ACHN (cell line): ENCODE results near the gene NRDE2.
A peak's percentile ranks its signal among the peaks of the same experiment; 100 is the strongest.
"Not testable (repeated sequence)": the region's sequence is repeated elsewhere in the genome, so short reads cannot be mapped to it uniquely, and the experiment has no call there.

ENCODE experiments used
- DNase-seq: peaks from one replicate; pipeline ENCODE4 v3.0.0-alpha.2; 2015
- in situ Hi-C: cut with HindIII; loops from 2 replicates; pipeline ENCODE4 v1.10.0; 2017; ENCODE audit warnings: low sequenced_read_pairs, low pct_ligation_motif_present, low pct_unique_long_range_greater_than_20kb

NRDE2 gene

GRCh38 chr14:90277581-90278198 lies 54.1 kb downstream of the NRDE2 start:
- in situ Hi-C loops = no loop called here
- no peak for DNase-seq

GRCh38 chr14:90276646-90277367 lies 54.9 kb downstream of the NRDE2 start:
- DNase-seq = no peak
- in situ Hi-C loops = no loop called here

GRCh38 chr14:90275820-90276219 lies 55.9 kb downstream of the NRDE2 start:
- no peak for DNase-seq
- in situ Hi-C loops = no loop called here

GRCh38 chr14:90275458-90275814 lies 56.3 kb downstream of the NRDE2 start:
- DNase-seq = no peak
- in situ Hi-C loops = no loop called here

GRCh38 chr14:90274808-90275457 lies 56.8 kb downstream of the NRDE2 start:
- DNase-seq = no peak
- in situ Hi-C loops = no loop called here

DNA sequence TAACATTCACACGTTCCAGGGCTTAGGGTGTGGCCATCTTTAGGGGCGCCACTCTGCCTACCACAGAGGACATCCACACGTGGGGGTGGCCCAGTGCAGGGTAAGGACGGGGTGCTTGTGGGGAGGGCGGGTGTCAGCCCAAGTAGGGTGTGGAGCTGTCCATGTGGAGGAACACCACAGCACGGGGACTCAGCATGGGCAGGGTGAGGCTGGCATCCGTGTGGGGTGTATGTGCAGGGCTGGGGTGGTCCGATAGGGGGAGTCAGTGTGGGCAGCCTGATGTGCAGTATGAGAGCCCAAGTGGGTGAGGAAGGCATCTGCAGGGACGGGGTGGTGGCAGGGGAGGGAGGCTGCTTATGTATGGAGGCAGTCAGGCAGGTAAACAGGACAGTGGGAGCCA lies 57.7 kb downstream of the NRDE2 start:
- DNase-seq = no peak
- in situ Hi-C loops = no loop called here

GRCh38 chr14:90273532-90273931 lies 58.2 kb downstream of the NRDE2 start:
- in situ Hi-C loops = no loop called here
- DNase-seq = no peak

DNA sequence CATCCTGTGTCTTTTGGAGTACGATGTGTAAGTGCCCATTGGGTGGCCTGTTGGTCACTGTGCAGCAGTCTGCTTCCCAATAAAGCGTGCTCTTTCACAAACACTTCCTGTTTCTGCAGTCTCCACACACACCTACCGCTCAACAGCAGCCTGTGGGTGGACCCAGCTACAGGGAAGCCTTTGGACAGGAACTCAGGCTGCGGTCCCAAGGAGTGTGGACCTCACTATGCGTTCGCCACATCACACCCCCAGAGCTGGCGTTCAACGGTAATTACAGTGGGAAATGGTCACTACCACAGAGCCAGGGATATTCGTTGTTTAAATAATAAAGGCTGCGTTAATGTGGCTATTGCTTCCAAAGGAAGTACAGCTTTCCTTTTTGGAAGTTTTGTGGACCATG lies 59.2 kb downstream of the NRDE2 start:
- no peak for DNase-seq
- in situ Hi-C loops = no loop called here

- DNase-seq = no peak
- in situ Hi-C loops = no loop called here
Observed at GRCh38 chr14:90268420-90268819, 63.3 kb downstream of the NRDE2 start.

DNA sequence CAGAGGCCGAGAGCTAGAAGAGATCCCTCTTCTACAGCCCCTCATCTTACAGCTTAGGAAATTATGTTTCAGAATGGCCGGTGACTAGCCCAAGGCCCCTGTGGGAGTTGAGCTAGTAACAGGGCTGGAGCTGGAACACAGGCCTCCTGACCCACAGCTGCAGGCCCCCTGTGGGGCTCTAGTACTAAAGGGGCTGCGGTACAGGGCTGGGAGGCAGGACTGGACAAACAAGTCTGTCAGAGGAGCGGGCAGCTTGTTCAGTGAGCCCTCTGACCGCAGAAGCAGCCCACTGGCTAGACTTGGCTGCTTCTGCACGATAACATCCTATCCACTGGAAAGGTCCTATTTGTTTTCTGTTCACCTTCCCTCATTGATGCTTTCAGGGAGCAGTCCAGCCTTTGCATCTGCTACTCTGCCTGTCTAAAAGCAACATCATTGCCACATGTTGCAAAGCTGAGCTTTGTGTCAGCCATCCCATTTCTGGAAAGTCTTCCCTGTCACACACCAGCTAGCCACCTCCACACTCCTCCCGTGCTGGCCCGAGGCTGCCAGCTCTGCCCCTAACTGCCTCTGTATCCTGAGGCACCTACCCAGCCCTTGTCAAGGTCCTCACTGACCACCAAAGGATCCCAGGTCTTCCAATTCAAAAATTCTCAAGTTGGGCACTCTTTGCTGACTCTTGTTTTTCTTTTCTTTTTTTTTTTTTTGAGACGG lies 65.1 kb downstream of the NRDE2 start:
- DNase-seq = no peak
- in situ Hi-C loops = no loop called here

DNA sequence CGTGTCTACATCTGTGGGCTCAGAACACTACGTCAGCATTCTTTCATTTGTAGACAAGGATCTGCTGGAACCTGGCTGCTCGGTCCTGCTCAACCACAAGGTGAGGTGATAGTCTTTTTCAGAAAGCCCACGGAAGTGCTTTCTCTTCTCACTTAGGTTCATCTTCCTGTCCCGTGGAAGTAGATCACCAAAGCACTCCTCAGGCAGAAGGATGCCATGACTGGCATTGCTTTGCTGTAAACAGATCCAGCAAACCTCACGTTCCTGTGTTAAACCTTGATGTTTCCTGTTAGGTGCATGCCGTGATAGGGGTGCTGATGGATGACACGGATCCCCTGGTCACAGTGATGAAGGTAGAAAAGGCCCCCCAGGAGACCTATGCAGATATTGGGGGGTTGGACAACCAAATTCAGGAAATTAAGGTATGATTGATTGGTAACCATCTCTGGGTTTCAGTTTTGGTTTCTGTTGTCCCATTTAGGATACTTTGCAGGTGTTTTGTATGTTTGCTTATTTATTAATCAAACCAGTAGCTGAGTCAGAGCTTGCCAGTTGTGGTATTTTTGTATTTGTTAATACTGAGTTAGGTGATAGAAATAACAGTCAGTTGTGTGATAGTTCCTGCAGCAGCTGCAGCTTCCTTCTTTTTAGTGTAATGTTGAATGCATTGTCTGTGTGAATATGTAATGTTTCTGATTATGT lies 67.8 kb downstream of the NRDE2 start:
- DNase-seq = no peak
- in situ Hi-C loops = no loop called here

DNA sequence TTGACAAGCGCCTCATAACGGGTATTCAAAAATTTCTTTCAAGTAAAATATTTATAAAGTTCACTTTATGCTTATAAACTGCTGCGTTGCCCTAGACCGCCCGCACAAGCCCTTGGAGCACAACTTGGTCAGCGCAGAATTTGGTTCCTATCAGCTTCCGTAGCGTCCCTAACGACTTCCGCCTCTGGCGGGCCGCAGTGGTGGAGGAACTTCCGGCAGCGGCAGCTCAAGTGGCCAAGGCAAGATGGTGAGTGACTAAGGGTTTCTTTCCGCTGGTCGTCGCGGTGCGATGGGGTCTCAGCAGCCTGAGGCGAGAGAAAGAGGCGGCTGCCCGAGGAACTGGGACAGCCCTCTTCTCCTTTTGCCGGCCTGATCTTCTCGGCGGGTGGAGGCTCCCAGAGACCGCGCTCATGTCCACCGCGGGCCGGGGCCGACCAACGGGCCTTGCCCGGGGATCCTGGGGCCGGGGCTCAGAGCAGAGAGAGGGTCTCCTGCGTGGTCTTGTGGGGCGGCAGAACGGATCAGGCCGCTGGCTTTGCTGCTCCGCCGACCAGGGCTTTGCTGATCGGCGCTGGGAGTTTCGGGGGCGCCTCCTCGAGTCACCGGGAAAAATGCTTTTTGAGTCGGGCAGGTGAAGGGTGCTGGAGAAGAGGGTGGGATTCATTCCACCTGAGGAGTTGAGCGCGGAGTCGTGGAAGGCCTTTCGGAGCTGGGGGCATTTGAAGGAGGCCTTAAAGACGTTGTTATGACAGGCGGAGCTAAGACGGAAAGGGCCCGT lies 75.2 kb downstream of the NRDE2 start, which contains the start of gene PSMC1:
TSS of gene PSMC1 (plus strand) at position 200 of the 778 bp plus-strand sequence. CDS start at position 245, 45 bp downstream.
- in situ Hi-C loops = no loop called here
- DNase-seq = peak; percentile 93

- DNase-seq = no peak
- in situ Hi-C loops = no loop called here
Observed at GRCh38 chr14:90255871-90256270, 75.9 kb downstream of the NRDE2 start.

GRCh38 chr14:90253826-90254225 lies 77.9 kb downstream of the NRDE2 start:
- no peak for DNase-seq
- in situ Hi-C loops = no loop called here

- no peak for DNase-seq
- in situ Hi-C loops = no loop called here
Observed at GRCh38 chr14:90248594-90248993, 83.1 kb downstream of the NRDE2 start.

DNA sequence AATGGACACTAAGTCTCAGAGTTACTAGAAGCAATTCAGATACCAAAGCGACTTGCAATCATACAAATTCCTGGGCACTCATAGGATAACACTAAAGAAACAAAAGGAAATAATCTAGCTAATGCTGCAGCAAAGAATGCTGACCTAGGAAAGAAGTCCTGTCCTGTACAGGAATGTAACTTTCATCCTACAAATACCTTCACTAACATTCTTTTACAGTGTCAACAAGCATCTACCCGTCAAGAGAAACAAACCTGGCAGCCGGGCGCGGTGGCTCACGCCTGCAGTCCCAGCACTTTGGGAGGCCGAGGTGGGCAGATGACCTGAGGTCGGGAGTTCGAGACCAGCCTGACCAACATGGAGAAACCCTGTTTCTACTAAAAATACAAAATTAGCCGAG lies 84.3 kb downstream of the NRDE2 start:
- in situ Hi-C loops, DNase-seq: not testable (repeated sequence)

DNA sequence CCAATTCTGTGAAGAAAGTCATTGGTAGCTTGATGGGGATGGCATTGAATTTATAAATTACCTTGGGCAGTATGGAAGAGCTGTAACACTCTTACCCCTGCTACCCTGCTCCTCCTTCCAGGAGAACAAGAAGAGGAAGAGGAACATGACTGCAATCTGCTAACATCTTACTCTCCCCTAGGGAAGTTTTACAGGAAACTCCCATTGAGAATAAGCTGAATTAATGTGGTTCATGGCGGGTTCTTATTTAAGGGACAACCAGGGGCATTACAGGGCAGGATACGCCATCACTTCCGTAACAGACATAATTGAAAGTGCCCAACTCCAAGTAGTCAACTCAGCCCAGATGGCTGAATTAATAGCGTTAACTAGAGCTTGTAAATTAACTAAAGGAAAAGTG lies 84.8 kb downstream of the NRDE2 start:
- in situ Hi-C loops = no loop called here

GRCh38 chr14:90242444-90242843 lies 89.3 kb downstream of the NRDE2 start:
- DNase-seq = no peak
- in situ Hi-C loops = no loop called here

More for the DNA sequence above, 84.8 kb downstream of the NRDE2 start:
- no peak for DNase-seq
